ENCODE measurements around the gene UBE2Q1.

Gene UBE2Q1

DNA sequence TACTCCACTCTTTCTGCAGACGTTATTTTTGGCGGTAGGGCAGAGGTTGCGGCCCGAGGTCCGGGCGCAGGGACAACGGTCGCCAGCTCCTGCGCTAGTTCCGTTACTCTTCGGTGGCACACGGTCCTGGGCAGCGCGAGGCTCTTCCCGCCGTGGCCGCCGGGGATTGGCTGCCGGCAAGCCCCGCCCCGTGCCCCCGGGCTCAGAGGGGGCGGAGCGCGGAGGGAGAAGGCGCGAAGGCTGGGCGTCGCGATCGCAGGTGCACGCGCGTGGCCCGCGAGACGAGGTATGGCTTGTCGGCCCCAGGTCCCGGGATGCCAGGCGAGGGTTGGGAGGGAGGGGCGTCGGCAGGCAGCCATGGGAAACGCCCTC lies 55.7 kb downstream of the UBE2Q1 start:
- no peak for DNase-seq (ENCODE audit: low spot score)

DNA sequence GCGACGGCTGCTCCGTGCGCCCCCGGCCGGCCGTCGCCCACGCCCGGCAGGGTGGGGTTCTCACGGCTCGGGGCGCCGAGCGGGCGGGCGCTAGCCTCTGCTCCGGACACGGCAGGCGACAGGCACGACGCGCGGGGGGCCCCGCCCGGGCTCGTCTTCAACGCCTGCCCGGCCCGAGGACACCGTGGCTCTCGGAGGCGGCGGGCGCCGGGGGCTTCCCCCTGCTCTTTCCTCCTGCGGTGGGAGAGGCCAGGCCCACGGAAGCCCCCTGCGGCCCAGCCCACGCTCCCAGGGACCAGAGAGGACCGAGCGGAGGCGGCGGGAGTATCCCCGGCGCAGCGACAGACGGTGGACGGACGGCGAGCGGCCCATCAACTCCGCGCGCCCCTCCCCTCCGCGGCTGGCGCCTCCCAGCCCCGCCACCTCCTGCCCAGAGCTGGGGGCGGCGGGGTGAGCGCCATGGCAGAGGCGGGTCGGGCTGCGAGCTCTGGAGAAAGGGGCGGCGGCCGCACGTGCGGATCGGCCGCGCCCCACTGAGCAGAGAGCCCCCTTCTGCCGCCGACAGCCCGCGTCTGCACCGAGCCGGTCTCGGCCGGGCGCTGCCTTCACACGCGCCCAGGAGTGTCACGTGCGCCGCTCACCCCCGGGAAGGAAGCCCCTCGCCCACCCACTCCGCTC lies 56.3 kb downstream of the UBE2Q1 start, which contains the start of the genes SHE and TDRD10:
SHE (minus strand) TSS at position 347 of the 678 bp plus-strand sequence. CDS start 386 bp downstream, outside the sequence.
TDRD10 (plus strand) TSS at position 154 of the 678 bp plus-strand sequence. CDS start 4,685 bp downstream, outside the sequence.
- no peak for DNase-seq (ENCODE audit: low spot score)

DNA sequence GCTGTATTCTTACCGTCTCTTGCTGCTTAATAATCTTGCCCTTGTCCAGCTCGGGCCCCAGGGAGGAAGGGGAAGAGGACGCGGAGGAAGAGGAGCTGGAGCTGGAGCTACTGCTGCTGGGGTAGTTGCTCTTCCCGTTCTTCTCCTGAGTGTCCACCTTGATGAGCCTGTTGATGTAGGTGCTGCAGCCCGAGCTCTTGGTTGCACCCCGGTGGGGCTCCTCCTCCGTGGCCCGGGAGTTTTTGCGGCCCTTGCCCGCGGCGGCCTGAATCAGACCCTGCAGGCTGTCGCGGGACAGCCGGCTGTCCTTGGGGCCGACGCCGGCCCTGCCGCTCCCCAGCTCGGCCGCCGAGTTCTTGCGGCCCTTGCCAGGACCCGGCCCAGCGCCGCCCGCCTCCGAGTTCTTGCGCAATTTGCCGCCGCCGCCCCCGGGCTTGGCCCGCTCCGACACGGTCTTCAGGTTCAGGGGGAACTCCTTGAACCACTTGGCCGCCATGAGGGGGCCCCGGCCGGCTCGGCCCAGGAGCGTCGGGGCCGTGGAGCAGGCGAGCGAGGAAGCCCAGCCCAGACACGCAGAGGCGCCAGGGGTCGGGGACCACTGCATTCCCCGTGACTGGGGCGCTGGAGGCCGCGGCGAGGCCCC lies 56.9 kb downstream of the UBE2Q1 start:
- no peak for DNase-seq (ENCODE audit: low spot score)

DNA sequence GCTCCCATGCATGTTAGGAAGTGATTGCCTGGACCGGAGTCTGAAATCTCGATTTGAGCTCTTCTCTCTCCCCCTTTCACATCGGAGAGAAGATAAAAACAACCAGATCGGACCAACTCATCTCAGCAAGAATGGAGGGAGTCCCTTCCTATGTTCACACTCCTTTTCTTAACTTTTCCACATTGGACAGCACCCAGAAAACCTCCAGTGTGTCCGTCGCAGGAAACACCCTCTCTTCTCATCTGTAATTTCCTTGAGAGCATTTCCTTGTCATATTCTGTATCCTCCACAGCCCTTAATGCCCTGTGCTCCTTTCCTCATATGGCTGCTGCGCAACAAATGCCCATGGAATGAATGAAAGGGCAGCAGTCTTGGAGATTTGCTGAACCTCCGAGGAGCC lies 57.9 kb downstream of the UBE2Q1 start:
- no peak for DNase-seq (ENCODE audit: low spot score)

DNA sequence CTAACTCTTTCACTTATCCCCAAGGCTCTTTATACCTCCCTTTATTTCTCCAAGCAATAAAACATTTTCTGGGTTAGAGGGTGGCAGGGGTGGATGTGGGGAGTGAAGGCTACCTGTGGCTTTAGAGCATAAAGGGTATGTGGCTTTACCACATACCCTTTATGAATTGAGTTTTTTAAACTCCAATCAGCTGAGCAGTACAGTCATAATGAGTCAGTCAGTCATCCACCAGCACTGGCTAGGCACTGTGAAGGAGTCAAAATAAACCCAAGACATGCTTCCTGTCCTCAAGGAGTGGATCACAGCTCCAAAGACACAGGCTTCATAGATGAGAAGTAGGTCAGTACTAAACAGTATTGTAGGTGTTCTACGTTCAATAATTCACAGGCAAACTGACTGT lies 59.0 kb downstream of the UBE2Q1 start:
- no peak for DNase-seq (ENCODE audit: low spot score)

All from NAMALWA (cell line).